Kidney (tissue), 14 donors: Measurements from ENCODE around the gene HBA1. TPM values are rescaled to one million over a fixed set of nuclear protein-coding genes. Genes with fewer than 3 reads are reported as not detected.

Experiments
- DNase-seq, 5 donors: peaks; one replicate each; pipeline ENCODE4 v3.0.0-alpha.2; 2013 to 2020
- FAIRE-seq: peaks from 2 replicates; lab custom pipeline; 2012; peaks lifted over from hg19 to GRCh38; lab: Jason Lieb, UNC
- H3K27ac ChIP-seq, 2 donors: one replicate each; pipeline ENCODE4 v1.7.0; 2013; ENCODE audit warnings: low read depth in 2 of 2, low read length in 2 of 2, inconsistent platforms in 1 of 2
- H3K27me3 ChIP-seq: one replicate; pipeline ENCODE4 v1.7.1; 2013; ENCODE audit warnings: low read length, inconsistent platforms; ENCODE audit not compliant: control insufficient read depth, insufficient read depth
- H3K36me3 ChIP-seq, 3 donors: one replicate each; pipeline versions ENCODE4 v1.7.0 to v1.7.1; 2013; ENCODE audit warnings: low read length in 3 of 3, control low read depth in 1 of 3, inconsistent platforms in 1 of 3; ENCODE audit not compliant: insufficient read depth in 3 of 3, control insufficient read depth in 2 of 3
- H3K4me1 ChIP-seq, 3 donors: one replicate each; pipeline versions ENCODE4 v1.7.0 to v1.7.1; 2013; ENCODE audit warnings: low read length in 3 of 3, inconsistent platforms in 1 of 3, low read depth in 1 of 3; ENCODE audit not compliant: control insufficient read depth in 2 of 3, insufficient read depth in 2 of 3
- H3K4me3 ChIP-seq, 3 donors: one replicate each; pipeline versions ENCODE4 v1.7.0 to v1.8.1; 2013; ENCODE audit warnings: low read length in 3 of 3, control low read depth in 1 of 3, inconsistent platforms in 1 of 3
- H3K9ac ChIP-seq, 3 donors: one replicate each; pipeline versions ENCODE4 v1.7.0 to v1.7.1; 2013; ENCODE audit warnings: low read length in 3 of 3, control low read depth in 1 of 3, inconsistent platforms in 1 of 3
- H3K9me3 ChIP-seq, 3 donors: one replicate each; pipeline versions ENCODE4 v1.7.0 to v1.7.1; 2013; ENCODE audit warnings: low read length in 3 of 3, control low read depth in 1 of 3, inconsistent platforms in 1 of 3; ENCODE audit not compliant: control insufficient read depth in 2 of 3, insufficient read depth in 1 of 3
- intact Hi-C: fragments of 100-400 bp; cut with DNase I; formaldehyde crosslinking; loops from one replicate; pipeline ENCODE4 v1.11.1; 2022
- polyA plus RNA-seq: library from polyadenylated mRNA; stranded (reverse); fragments of 350-450 nt; fragmentation: Illumina TruSeq; extraction: RNeasy Lipid Tissue Mini Kit (QIAGEN cat#74804); gene quantifications from one replicate; pipeline ENCODE4 v1.2.3, GENCODE V29; 2014; ENCODE audit warnings: low read depth, low replicate concordance; ENCODE audit not compliant: insufficient read depth
- total RNA-seq: library from RNA; stranded (reverse); fragmentation: NEBNext Ultra II Directional; extraction: Animal tissue kit (Norgen Biotek cat#: 25700); gene quantifications from one replicate; pipeline ENCODE4 v1.2.1, GENCODE V29; 2021
- TF ChIP-seq, protein P1 (sequence below): IDR thresholded peaks from 3 replicates; pipeline ENCODE4 v1.5.1; 2012; ENCODE audit warnings: mild to moderate bottlenecking, moderate library complexity, borderline replicate concordance; ENCODE audit not compliant: insufficient read depth; ENCODE audit errors: extremely low read depth
- donor health status: control.
- donor health status: control.
- donor health status: control.
- donor health status: control.
- donor health status: control.
- donor health status: DM: yes; HTN: yes; CAD: no.
- donor health status: Normal renal cell carcinoma (clear cell type).

HBA1 gene
- total and polyA plus RNA-seq, 2 donors from 2014 or later = 2.6 to 41.1 TPM

DNA sequence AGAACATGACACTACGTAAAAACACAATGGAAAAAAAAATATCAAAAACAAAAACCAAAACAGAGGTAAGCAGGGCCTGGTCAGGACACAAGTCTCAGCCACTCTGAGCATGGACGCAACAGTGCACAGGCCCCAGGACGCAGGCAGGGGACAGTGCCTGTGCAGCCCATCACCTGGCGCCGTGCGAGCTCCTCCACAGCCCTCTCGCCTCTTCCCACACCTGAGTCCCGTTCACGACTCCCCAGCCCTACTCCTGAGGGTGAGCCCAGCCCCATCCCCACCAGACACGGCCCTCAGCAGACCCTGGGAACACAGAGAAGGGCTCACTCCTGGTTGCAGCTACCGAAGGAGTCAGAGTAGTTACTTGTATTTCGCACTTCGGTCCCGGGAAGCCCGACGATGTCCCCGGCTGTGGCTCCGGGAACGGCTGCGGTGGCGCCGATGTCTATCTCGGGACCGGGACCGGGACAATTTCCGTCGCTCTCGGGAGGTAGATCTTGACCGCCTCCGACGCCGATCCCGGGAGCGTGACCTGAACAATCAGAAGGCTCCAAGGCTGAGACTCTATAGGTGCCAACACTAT is 13.2 kb downstream of the HBA1 start:
- Histone ChIP-seq H3K4me3 (no peak overlapping the region), H3K27me3 (no peaks in the 10 kb centered on the region), H3K9ac (no peak overlapping the region), H3K36me3 (peaks cover 4 to 51% (median 36%) of the 10 kb centered on the region in 3 donors), H3K4me1 (no peaks in the 10 kb centered on the region), H3K27ac (no peak overlapping the region), H3K9me3 (no peaks in the 10 kb centered on the region)
- DNase-seq (no peak), FAIRE-seq (no peak)
- TF ChIP-seq, protein P1, sequence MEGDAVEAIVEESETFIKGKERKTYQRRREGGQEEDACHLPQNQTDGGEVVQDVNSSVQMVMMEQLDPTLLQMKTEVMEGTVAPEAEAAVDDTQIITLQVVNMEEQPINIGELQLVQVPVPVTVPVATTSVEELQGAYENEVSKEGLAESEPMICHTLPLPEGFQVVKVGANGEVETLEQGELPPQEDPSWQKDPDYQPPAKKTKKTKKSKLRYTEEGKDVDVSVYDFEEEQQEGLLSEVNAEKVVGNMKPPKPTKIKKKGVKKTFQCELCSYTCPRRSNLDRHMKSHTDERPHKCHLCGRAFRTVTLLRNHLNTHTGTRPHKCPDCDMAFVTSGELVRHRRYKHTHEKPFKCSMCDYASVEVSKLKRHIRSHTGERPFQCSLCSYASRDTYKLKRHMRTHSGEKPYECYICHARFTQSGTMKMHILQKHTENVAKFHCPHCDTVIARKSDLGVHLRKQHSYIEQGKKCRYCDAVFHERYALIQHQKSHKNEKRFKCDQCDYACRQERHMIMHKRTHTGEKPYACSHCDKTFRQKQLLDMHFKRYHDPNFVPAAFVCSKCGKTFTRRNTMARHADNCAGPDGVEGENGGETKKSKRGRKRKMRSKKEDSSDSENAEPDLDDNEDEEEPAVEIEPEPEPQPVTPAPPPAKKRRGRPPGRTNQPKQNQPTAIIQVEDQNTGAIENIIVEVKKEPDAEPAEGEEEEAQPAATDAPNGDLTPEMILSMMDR = no peak
- intact Hi-C loops = no loop called here

GRCh38 chr16:191831-192230 is 15.4 kb downstream of the HBA1 start:
- TF ChIP-seq, protein P1 = no peak
- FAIRE-seq = no peak
- Histone ChIP-seq H3K27me3 (no peaks in the 10 kb centered on the region), H3K9ac (no peak overlapping the region), H3K4me3 (no peak overlapping the region), H3K36me3 (peaks cover 4 to 65% (median 43%) of the 10 kb centered on the region in 3 donors), H3K9me3 (no peaks in the 10 kb centered on the region), H3K27ac (no peak overlapping the region), H3K4me1 (no peaks in the 10 kb centered on the region)
- DNase-seq = no peak
- intact Hi-C loops = no loop called here

- DNase-seq (no peak), FAIRE-seq (no peak)
- TF ChIP-seq, protein P1 = no peak
- no peaks in the 10 kb centered on the region for H3K4me1 ChIP-seq
- H3K4me3 ChIP-seq = no peak overlapping the region
- H3K36me3 ChIP-seq = peaks cover 4 to 67% (median 43%) of the 10 kb centered on the region in 3 donors
- intact Hi-C loops = no loop called here
- no peak overlapping the region for H3K9ac ChIP-seq
- no peaks in the 10 kb centered on the region for H3K27me3 ChIP-seq
- no peak overlapping the region for H3K27ac ChIP-seq
- H3K9me3 ChIP-seq = no peaks in the 10 kb centered on the region
These were observed 16.2 kb downstream of the HBA1 start for GRCh38 chr16:192686-193085.

DNA sequence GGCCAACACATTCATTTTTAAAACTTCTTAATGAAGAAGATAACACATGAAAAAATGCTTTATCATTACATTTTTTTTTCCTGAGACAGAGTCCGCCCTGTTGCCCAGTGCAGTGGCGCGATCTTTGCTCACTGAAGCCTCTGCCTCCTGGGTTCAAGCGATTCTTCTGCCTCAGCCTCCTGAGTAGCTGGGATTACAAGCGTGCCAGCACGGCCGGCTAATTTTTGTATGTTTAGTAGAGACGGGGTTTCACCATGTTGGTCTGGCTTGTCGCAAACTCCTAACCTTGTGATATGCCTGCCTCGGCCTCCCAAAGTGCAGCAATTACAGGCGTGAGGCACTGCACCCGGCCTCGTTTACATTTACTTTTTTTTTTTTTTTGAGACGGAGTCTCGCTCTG is 17.0 kb downstream of the HBA1 start:
- H3K27ac ChIP-seq = no peak overlapping the region
- DNase-seq = no peak
- H3K36me3 ChIP-seq = peaks cover 6 to 70% (median 45%) of the 10 kb centered on the region in 3 donors
- H3K4me3 ChIP-seq = no peak overlapping the region
- no peaks in the 10 kb centered on the region for H3K9me3 ChIP-seq
- no peak overlapping the region for H3K9ac ChIP-seq
- intact Hi-C loops = no loop called here
- no peak for FAIRE-seq
- TF ChIP-seq, protein P1 = no peak
- H3K4me1 ChIP-seq = no peaks in the 10 kb centered on the region
- no peaks in the 10 kb centered on the region for H3K27me3 ChIP-seq
